Spleen (tissue), 7 donors: ENCODE results near the gene TEX54.

ENCODE experiments used
- CTCF ChIP-seq, 11 experiments: fragments of 200-600 bp in 7 of 11; fragments of 450-650 bp in 4 of 11; sonication (generic) in 4 of 11; IDR thresholded peaks in 8 of 11; conservative IDR thresholded peaks in 3 of 11; 1 replicate in 7 of 11; 2 replicates in 4 of 11; pipeline versions ENCODE4 v1.4.0 to v1.8.0; 2016 to 2021; ENCODE audit warnings: antibody characterized with exemption in 11 of 11, inconsistent platforms in 4 of 11, mild to moderate bottlenecking in 1 of 11
- POLR2A ChIP-seq, 3 donors: fragments of 450-650 bp; IDR thresholded peaks; one replicate each; pipeline ENCODE4 v1.5.1; 2017; ENCODE audit warnings: antibody characterized with exemption in 3 of 3, mild to moderate bottlenecking in 1 of 3
- POLR2AphosphoS5 ChIP-seq, 3 donors: sonication (generic); formaldehyde crosslinking; IDR thresholded peaks; one replicate each; pipeline ENCODE4 v1.5.1; 2017; ENCODE audit warnings: antibody characterized with exemption in 3 of 3
- donor health status: DM: no; HTN: no; CAD: no; lungs with moderate emphysema.
- donor health status: DM: no; HTN: no; CAD: no.
- donor health status: DM: no; HTN: no; CAD: no.

GRCh38 chr11:62786318-62787004 is 46.2 kb downstream of the TEX54 start:
- TF ChIP-seq CTCF (IDR thresholded peaks at IDR 0.05 in 8 of 11, conservative IDR thresholded peaks at IDR 0.05 in 3 of 11) (peak; percentile 93 to 99 (median 97)), POLR2AphosphoS5 (IDR thresholded peaks at IDR 0.05) (peak in 1 of 3 donors; percentile 65), POLR2A (IDR thresholded peaks at IDR 0.05) (no peak)
